IPS-15b (cell line): ENCODE data around the gene RPS6KB2.
"Not testable (repeated sequence)": the region's sequence is repeated elsewhere in the genome, so short reads cannot be mapped to it uniquely, and the experiment has no call there.

Source experiments
- H3K27me3 ChIP-seq: one replicate; pipeline ENCODE4 v1.6.1; 2013; ENCODE audit warnings: low read length; ENCODE audit not compliant: control insufficient read depth, insufficient read depth
- H3K36me3 ChIP-seq: one replicate; pipeline ENCODE4 v1.6.1; 2013; ENCODE audit warnings: low read length; ENCODE audit not compliant: control insufficient read depth, insufficient read depth
- H3K4me1 ChIP-seq: one replicate; pipeline ENCODE4 v1.6.1; 2013; ENCODE audit warnings: mild to moderate bottlenecking, low read length; ENCODE audit not compliant: control insufficient read depth, insufficient read depth
- H3K4me3 ChIP-seq: one replicate; pipeline ENCODE4 v1.5.1; 2013; ENCODE audit warnings: low read depth, low read length
- H3K9ac ChIP-seq: one replicate; pipeline ENCODE4 v1.6.1; 2013; ENCODE audit warnings: low read depth, mild to moderate bottlenecking, low read length
- H3K9me3 ChIP-seq: one replicate; pipeline ENCODE4 v1.6.1; 2013; ENCODE audit warnings: mild to moderate bottlenecking, low read length; ENCODE audit not compliant: control insufficient read depth, insufficient read depth

Gene RPS6KB2

GRCh38 chr11:67400251-67400941 lies 27.9 kb upstream of the RPS6KB2 start:
- Histone ChIP-seq H3K27me3 (no peaks in the 10 kb centered on the region), H3K4me3 (peak overlapping the region; percentile 82), H3K36me3 (peaks cover 32% of the 10 kb centered on the region), H3K9me3 (no peaks in the 10 kb centered on the region), H3K9ac (peak overlapping the region; percentile 70), H3K4me1 (peaks cover 3% of the 10 kb centered on the region)

- no peaks in the 10 kb centered on the region for H3K27me3 ChIP-seq
- peak overlapping the region; percentile 82 for H3K4me3 ChIP-seq
- peak overlapping the region; percentile 70 for H3K9ac ChIP-seq
- H3K9me3 ChIP-seq, result no peaks in the 10 kb centered on the region
- H3K4me1 ChIP-seq, result peaks cover 3% of the 10 kb centered on the region
- H3K36me3 ChIP-seq, result peaks cover 29% of the 10 kb centered on the region
Observed at GRCh38 chr11:67400942-67401494, 27.3 kb upstream of the RPS6KB2 start.

- peaks cover 3% of the 10 kb centered on the region for H3K4me1 ChIP-seq
- peaks cover 27% of the 10 kb centered on the region for H3K36me3 ChIP-seq
- peak within 1 kb of the TSS; percentile 70 for H3K9ac ChIP-seq
- no peaks in the 10 kb centered on the region for H3K9me3 ChIP-seq
- H3K27me3 ChIP-seq, result no peaks in the 10 kb centered on the region
- peak within 1 kb of the TSS; percentile 82 for H3K4me3 ChIP-seq
Observed at GRCh38 chr11:67401495-67402191, 26.7 kb upstream of the RPS6KB2 start, which contains the start of gene PPP1CA. TSS of gene PPP1CA (minus strand) at chr11:67401858. CDS start at chr11:67401782, 76 bp downstream.

- not testable (repeated sequence) for H3K4me3 ChIP-seq, H3K4me1 ChIP-seq, H3K9ac ChIP-seq, H3K27me3 ChIP-seq, H3K9me3 ChIP-seq
- peaks cover 25% of the 10 kb centered on the region for H3K36me3 ChIP-seq
Observed at GRCh38 chr11:67402192-67402839, 26.0 kb upstream of the RPS6KB2 start.

- peaks cover 18% of the 10 kb centered on the region for H3K36me3 ChIP-seq
- not testable (repeated sequence) for H3K27me3 ChIP-seq, H3K4me3 ChIP-seq, H3K4me1 ChIP-seq, H3K9me3 ChIP-seq, H3K9ac ChIP-seq
Observed at GRCh38 chr11:67403085-67403484, 25.2 kb upstream of the RPS6KB2 start.

- H3K36me3 ChIP-seq, result peaks cover 4% of the 10 kb centered on the region
- H3K4me1 ChIP-seq, result peaks cover 3% of the 10 kb centered on the region
- H3K9ac ChIP-seq, result no peak overlapping the region
- no peaks in the 10 kb centered on the region for H3K27me3 ChIP-seq
- no peak overlapping the region for H3K4me3 ChIP-seq
- H3K9me3 ChIP-seq, result no peaks in the 10 kb centered on the region
Observed at GRCh38 chr11:67404515-67405195, 23.6 kb upstream of the RPS6KB2 start.

GRCh38 chr11:67405196-67405567 lies 23.1 kb upstream of the RPS6KB2 start:
- Histone ChIP-seq H3K27me3 (no peaks in the 10 kb centered on the region), H3K36me3 (peaks cover 2% of the 10 kb centered on the region), H3K4me1 (peaks cover 3% of the 10 kb centered on the region), H3K9me3 (no peaks in the 10 kb centered on the region), H3K4me3 (no peak overlapping the region), H3K9ac (no peak overlapping the region)

- Histone ChIP-seq H3K4me3 (no peak overlapping the region), H3K4me1 (peaks cover 3% of the 10 kb centered on the region), H3K9ac (no peak overlapping the region), H3K27me3 (no peaks in the 10 kb centered on the region), H3K9me3 (no peaks in the 10 kb centered on the region), H3K36me3 (no peaks in the 10 kb centered on the region)
Observed at GRCh38 chr11:67405688-67406339, 22.5 kb upstream of the RPS6KB2 start.

- Histone ChIP-seq H3K9me3 (no peaks in the 10 kb centered on the region), H3K27me3 (no peaks in the 10 kb centered on the region), H3K4me1 (peaks cover 3% of the 10 kb centered on the region), H3K4me3 (no peak overlapping the region), H3K36me3 (no peaks in the 10 kb centered on the region), H3K9ac (no peak overlapping the region)
Observed at GRCh38 chr11:67406420-67406968, 21.8 kb upstream of the RPS6KB2 start.

GRCh38 chr11:67406969-67407687 lies 21.2 kb upstream of the RPS6KB2 start:
- no peak overlapping the region for H3K4me3 ChIP-seq
- no peaks in the 10 kb centered on the region for H3K27me3 ChIP-seq
- peaks cover under 1% of the 10 kb centered on the region for H3K4me1 ChIP-seq
- H3K9ac ChIP-seq, result no peak overlapping the region
- H3K36me3 ChIP-seq, result no peaks in the 10 kb centered on the region
- H3K9me3 ChIP-seq, result no peaks in the 10 kb centered on the region
